Measurements from ENCODE around the gene SMAD1.

Gene SMAD1

GRCh38 chr4:145481164-145481941 is at the start of gene SMAD1:
TSS of gene SMAD1 (plus strand) at chr4:145481853. CDS start at chr4:145514614, 32,761 bp downstream.
- peak in 1 of 2 experiments; percentile 35 for DNase-seq

- DNase-seq: no peak
These were observed 48.0 kb upstream of the SMAD1 start for GRCh38 chr4:145433684-145434083.

- no peak for DNase-seq
These were observed 46.0 kb upstream of the SMAD1 start for GRCh38 chr4:145435646-145436045.

GRCh38 chr4:145436114-145436513 is 45.5 kb upstream of the SMAD1 start:
- DNase-seq: no peak

GRCh38 chr4:145436796-145437195 is 44.9 kb upstream of the SMAD1 start:
- DNase-seq: no peak

- no peak for DNase-seq
These were observed 44.2 kb upstream of the SMAD1 start for GRCh38 chr4:145437466-145437865.

GRCh38 chr4:145438298-145438697 is 43.4 kb upstream of the SMAD1 start:
- no peak for DNase-seq

GRCh38 chr4:145440292-145441007 is 41.2 kb upstream of the SMAD1 start:
- DNase-seq: no peak

GRCh38 chr4:145446184-145446583 is 35.5 kb upstream of the SMAD1 start:
- DNase-seq: no peak

- no peak for DNase-seq
These were observed 29.8 kb upstream of the SMAD1 start for GRCh38 chr4:145451895-145452294.

GRCh38 chr4:145452447-145453162 is 29.0 kb upstream of the SMAD1 start:
- no peak for DNase-seq

- DNase-seq: no peak
These were observed 28.5 kb upstream of the SMAD1 start for GRCh38 chr4:145453163-145453520.

GRCh38 chr4:145473203-145473602 is 8.4 kb upstream of the SMAD1 start:
- DNase-seq: no peak

GRCh38 chr4:145480257-145480656 is 1.4 kb upstream of the SMAD1 start:
- DNase-seq: no peak

GRCh38 chr4:145481942-145482208 is 222 bp downstream of the SMAD1 start:
- DNase-seq: no peak

GRCh38 chr4:145482209-145483037 is 770 bp downstream of the SMAD1 start:
- peak in 1 of 2 experiments; percentile 4 for DNase-seq

- no peak for DNase-seq
These were observed 1.9 kb downstream of the SMAD1 start for GRCh38 chr4:145483514-145483913.

GRCh38 chr4:145484225-145484846 is 2.7 kb downstream of the SMAD1 start:
- DNase-seq: no peak

- DNase-seq: no peak
These were observed 3.5 kb downstream of the SMAD1 start for GRCh38 chr4:145485120-145485519.

- no peak for DNase-seq
These were observed 5.0 kb downstream of the SMAD1 start for GRCh38 chr4:145486603-145487002.

GRCh38 chr4:145487631-145488030 is 6.0 kb downstream of the SMAD1 start:
- DNase-seq: no peak

- DNase-seq: no peak
These were observed 6.7 kb downstream of the SMAD1 start for GRCh38 chr4:145488310-145488709.

GRCh38 chr4:145489556-145489955 is 7.9 kb downstream of the SMAD1 start:
- DNase-seq: no peak

Measured in cerebellar nuclear complex (tissue), 1 donor.